HCT116 (cell line): Measurements from ENCODE around the gene ADAMTS6.

Source experiments
- CBX3 ChIP-seq: IDR thresholded peaks from 2 replicates; pipeline ENCODE4 v1.6.1; 2012; ENCODE audit warnings: low read depth
- CEBPB ChIP-seq: IDR thresholded peaks from 2 replicates; pipeline ENCODE4 v1.6.1; 2012; ENCODE audit warnings: low read depth
- EGR1 ChIP-seq: IDR thresholded peaks from 2 replicates; pipeline ENCODE4 v1.6.1; 2012; ENCODE audit warnings: low read depth
- EZH2 ChIP-seq: fragments of 200-600 bp; sonication (generic); IDR thresholded peaks from 2 replicates; pipeline ENCODE4 v1.6.1; 2017; ENCODE audit warnings: antibody characterized with exemption, mixed run types
- EZH2phosphoT487 ChIP-seq: fragments of 200-600 bp; IDR thresholded peaks from 2 replicates; pipeline ENCODE4 v1.6.1; 2018; ENCODE audit warnings: antibody characterized with exemption, borderline replicate concordance
- POLR2A ChIP-seq: IDR thresholded peaks from 2 replicates; pipeline ENCODE4 v1.7.0; 2011; ENCODE audit warnings: borderline replicate concordance; ENCODE audit not compliant: insufficient read depth, insufficient read length; ENCODE audit errors: extremely low read depth
- POLR2AphosphoS5 ChIP-seq: IDR thresholded peaks from 2 replicates; pipeline ENCODE4 v1.6.1; 2011; ENCODE audit warnings: mild to moderate bottlenecking, low read depth, low read length, moderate library complexity
- RAD21 ChIP-seq: IDR thresholded peaks from 2 replicates; pipeline ENCODE4 v1.6.1; 2012; ENCODE audit warnings: low read depth, mild to moderate bottlenecking
- SIN3A ChIP-seq: IDR thresholded peaks from 2 replicates; pipeline ENCODE4 v1.6.1; 2012; ENCODE audit warnings: low read depth
- ZFX ChIP-seq: fragments of 450-650 bp; IDR thresholded peaks from 2 replicates; pipeline ENCODE4 v1.6.1; 2017
- TF ChIP-seq, protein P1 (sequence below), 3 experiments: fragments of 200-600 bp in 1 of 3; sonication (generic) in 1 of 3; IDR thresholded peaks in 2 of 3; conservative IDR thresholded peaks in 1 of 3; 2 replicates each; pipeline ENCODE4 v1.5.1; 2012 to 2017; ENCODE audit warnings: low read depth in 2 of 3, low read length in 2 of 3, antibody characterized with exemption in 1 of 3, borderline replicate concordance in 1 of 3, control low read depth in 1 of 3, mild to moderate bottlenecking in 1 of 3, mixed read lengths in 1 of 3, mixed run types in 1 of 3, moderate library complexity in 1 of 3; ENCODE audit not compliant: insufficient read depth in 1 of 3
- TF ChIP-seq, protein P2 (sequence below): IDR thresholded peaks from 2 replicates; pipeline ENCODE4 v1.6.1; 2012
- TF ChIP-seq, protein P3 (sequence below): IDR thresholded peaks from 2 replicates; pipeline ENCODE4 v1.6.1; 2012; ENCODE audit warnings: low read depth

DNA sequence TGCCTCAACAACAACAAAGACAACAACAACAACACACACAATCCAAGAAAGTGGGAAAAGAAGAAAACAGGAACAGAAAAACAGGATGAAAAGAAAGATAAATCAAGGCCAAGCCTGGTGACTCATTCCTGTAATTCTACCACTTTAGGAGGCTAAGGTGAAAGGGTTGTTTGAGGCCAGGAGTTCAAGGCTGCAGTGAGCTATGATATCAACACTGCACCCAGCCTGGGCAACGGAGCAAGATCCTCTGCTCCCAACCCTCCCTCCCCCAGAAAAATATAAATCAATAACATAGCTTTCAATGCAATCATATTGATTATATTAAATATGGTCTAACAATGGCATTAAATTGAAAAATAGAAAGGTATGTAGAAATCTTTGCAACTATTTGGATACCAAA is 49.2 kb upstream of the ADAMTS6 start:
- TF ChIP-seq RAD21 (no peak), CEBPB (no peak), POLR2AphosphoS5 (no peak), CBX3 (no peak), EZH2 (no peak), EZH2phosphoT487 (no peak), EGR1 (no peak), SIN3A (no peak), POLR2A (no peak), ZFX (no peak)
- TF ChIP-seq, protein P1, sequence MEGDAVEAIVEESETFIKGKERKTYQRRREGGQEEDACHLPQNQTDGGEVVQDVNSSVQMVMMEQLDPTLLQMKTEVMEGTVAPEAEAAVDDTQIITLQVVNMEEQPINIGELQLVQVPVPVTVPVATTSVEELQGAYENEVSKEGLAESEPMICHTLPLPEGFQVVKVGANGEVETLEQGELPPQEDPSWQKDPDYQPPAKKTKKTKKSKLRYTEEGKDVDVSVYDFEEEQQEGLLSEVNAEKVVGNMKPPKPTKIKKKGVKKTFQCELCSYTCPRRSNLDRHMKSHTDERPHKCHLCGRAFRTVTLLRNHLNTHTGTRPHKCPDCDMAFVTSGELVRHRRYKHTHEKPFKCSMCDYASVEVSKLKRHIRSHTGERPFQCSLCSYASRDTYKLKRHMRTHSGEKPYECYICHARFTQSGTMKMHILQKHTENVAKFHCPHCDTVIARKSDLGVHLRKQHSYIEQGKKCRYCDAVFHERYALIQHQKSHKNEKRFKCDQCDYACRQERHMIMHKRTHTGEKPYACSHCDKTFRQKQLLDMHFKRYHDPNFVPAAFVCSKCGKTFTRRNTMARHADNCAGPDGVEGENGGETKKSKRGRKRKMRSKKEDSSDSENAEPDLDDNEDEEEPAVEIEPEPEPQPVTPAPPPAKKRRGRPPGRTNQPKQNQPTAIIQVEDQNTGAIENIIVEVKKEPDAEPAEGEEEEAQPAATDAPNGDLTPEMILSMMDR (IDR thresholded peaks at IDR 0.05 in 2 of 3, conservative IDR thresholded peaks at IDR 0.05 in 1 of 3; ENCODE audit: borderline replicate concordance in 1 of 3, insufficient read depth in 1 of 3, low read depth in 2 of 3, low read length in 2 of 3) = no peak
- TF ChIP-seq, protein P2, sequence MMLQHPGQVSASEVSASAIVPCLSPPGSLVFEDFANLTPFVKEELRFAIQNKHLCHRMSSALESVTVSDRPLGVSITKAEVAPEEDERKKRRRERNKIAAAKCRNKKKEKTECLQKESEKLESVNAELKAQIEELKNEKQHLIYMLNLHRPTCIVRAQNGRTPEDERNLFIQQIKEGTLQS = no peak
- TF ChIP-seq, protein P3, sequence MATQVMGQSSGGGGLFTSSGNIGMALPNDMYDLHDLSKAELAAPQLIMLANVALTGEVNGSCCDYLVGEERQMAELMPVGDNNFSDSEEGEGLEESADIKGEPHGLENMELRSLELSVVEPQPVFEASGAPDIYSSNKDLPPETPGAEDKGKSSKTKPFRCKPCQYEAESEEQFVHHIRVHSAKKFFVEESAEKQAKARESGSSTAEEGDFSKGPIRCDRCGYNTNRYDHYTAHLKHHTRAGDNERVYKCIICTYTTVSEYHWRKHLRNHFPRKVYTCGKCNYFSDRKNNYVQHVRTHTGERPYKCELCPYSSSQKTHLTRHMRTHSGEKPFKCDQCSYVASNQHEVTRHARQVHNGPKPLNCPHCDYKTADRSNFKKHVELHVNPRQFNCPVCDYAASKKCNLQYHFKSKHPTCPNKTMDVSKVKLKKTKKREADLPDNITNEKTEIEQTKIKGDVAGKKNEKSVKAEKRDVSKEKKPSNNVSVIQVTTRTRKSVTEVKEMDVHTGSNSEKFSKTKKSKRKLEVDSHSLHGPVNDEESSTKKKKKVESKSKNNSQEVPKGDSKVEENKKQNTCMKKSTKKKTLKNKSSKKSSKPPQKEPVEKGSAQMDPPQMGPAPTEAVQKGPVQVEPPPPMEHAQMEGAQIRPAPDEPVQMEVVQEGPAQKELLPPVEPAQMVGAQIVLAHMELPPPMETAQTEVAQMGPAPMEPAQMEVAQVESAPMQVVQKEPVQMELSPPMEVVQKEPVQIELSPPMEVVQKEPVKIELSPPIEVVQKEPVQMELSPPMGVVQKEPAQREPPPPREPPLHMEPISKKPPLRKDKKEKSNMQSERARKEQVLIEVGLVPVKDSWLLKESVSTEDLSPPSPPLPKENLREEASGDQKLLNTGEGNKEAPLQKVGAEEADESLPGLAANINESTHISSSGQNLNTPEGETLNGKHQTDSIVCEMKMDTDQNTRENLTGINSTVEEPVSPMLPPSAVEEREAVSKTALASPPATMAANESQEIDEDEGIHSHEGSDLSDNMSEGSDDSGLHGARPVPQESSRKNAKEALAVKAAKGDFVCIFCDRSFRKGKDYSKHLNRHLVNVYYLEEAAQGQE = no peak
